ENCODE measurements around the gene SLC25A43. TPM values are rescaled to one million over a fixed set of nuclear protein-coding genes. Genes with fewer than 3 reads are reported as not detected.

The SLC25A43 gene
- total RNA-seq, 4 donors from 2014 or later: 23.1 to 31.1 (median 27.6) TPM

DNA sequence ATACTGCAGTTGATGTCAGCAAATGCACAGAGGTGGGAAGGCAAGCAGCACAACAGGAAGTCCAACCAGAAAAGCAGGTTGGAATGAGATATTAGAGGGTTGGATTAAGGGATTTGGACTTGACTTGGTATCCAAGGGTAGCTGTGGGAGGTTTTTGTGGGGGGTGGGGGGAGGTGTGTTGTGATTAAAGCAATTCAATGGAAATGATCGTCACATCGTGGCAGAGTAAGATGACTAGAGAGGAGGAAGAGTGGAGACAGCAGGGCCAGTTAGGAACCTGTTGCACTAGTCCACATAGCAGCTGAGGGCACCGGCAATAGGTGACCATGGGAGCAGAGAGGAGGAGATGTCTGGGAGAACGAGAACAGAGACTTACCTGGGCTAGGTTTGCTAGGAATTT lies 2.4 kb downstream of the SLC25A43 start:
- H3K9me3 ChIP-seq: no peaks in the 10 kb centered on the region
- no peak for TF ChIP-seq POLR2A (IDR thresholded peaks at IDR 0.05)
- TF ChIP-seq, protein P1, sequence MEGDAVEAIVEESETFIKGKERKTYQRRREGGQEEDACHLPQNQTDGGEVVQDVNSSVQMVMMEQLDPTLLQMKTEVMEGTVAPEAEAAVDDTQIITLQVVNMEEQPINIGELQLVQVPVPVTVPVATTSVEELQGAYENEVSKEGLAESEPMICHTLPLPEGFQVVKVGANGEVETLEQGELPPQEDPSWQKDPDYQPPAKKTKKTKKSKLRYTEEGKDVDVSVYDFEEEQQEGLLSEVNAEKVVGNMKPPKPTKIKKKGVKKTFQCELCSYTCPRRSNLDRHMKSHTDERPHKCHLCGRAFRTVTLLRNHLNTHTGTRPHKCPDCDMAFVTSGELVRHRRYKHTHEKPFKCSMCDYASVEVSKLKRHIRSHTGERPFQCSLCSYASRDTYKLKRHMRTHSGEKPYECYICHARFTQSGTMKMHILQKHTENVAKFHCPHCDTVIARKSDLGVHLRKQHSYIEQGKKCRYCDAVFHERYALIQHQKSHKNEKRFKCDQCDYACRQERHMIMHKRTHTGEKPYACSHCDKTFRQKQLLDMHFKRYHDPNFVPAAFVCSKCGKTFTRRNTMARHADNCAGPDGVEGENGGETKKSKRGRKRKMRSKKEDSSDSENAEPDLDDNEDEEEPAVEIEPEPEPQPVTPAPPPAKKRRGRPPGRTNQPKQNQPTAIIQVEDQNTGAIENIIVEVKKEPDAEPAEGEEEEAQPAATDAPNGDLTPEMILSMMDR (IDR thresholded peaks at IDR 0.05): no peak
- H3K27ac ChIP-seq: no peak overlapping the region

DNA sequence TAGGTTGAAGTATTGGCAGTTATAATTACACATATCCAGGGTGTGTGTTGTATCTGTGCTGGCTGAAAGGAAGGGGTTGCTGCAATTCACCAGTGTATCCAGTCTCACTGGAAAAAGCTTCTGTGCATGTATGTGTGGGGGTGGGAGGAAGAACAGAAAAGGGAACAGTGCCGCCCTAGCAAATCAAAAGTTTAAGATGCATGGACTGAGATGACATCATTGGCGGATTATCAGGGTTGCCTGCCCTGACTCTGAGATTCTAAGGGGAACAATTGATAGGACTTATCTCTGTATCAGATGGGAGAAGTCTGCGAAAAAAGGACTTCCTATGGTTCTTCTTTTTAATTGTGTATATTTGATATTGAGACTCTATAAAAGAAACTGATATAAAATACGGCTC lies 3.5 kb downstream of the SLC25A43 start:
- no peak for TF ChIP-seq POLR2A (IDR thresholded peaks at IDR 0.05)
- TF ChIP-seq, protein P1 (IDR thresholded peaks at IDR 0.05): no peak
- H3K4me3 ChIP-seq: no peak overlapping the region
- H3K9me3 ChIP-seq: no peaks in the 10 kb centered on the region
- DNase-seq: no peak
- H3K36me3 ChIP-seq: no peaks in the 10 kb centered on the region
- H3K27ac ChIP-seq: no peak overlapping the region
- H3K4me1 ChIP-seq: no peaks in the 10 kb centered on the region
- H3K27me3 ChIP-seq: no peaks in the 10 kb centered on the region

More for the DNA sequence above, 2.4 kb downstream of the SLC25A43 start:
- H3K4me1 ChIP-seq: no peaks in the 10 kb centered on the region
- DNase-seq: no peak
- no peak overlapping the region for H3K4me3 ChIP-seq
- H3K36me3 ChIP-seq: no peaks in the 10 kb centered on the region
- H3K27me3 ChIP-seq: no peaks in the 10 kb centered on the region

- Histone ChIP-seq H3K27me3 (no peaks in the 10 kb centered on the region), H3K27ac (no peak overlapping the region), H3K4me1 (no peaks in the 10 kb centered on the region), H3K9me3 (no peaks in the 10 kb centered on the region), H3K36me3 (no peaks in the 10 kb centered on the region), H3K4me3 (no peak overlapping the region)
- TF ChIP-seq, protein P1 (IDR thresholded peaks at IDR 0.05): no peak
- TF ChIP-seq POLR2A (IDR thresholded peaks at IDR 0.05): no peak
- DNase-seq: no peak
Observed at GRCh38 chrX:119406776-119407175, 7.6 kb downstream of the SLC25A43 start.

- Histone ChIP-seq H3K27me3 (no peaks in the 10 kb centered on the region), H3K27ac (no peak overlapping the region), H3K9me3 (no peaks in the 10 kb centered on the region), H3K4me1 (no peaks in the 10 kb centered on the region), H3K36me3 (no peaks in the 10 kb centered on the region), H3K4me3 (no peak overlapping the region)
- TF ChIP-seq, protein P1 (IDR thresholded peaks at IDR 0.05): no peak
- TF ChIP-seq POLR2A (IDR thresholded peaks at IDR 0.05): no peak
- DNase-seq: no peak
Observed at GRCh38 chrX:119407681-119408080, 8.5 kb downstream of the SLC25A43 start.

DNA sequence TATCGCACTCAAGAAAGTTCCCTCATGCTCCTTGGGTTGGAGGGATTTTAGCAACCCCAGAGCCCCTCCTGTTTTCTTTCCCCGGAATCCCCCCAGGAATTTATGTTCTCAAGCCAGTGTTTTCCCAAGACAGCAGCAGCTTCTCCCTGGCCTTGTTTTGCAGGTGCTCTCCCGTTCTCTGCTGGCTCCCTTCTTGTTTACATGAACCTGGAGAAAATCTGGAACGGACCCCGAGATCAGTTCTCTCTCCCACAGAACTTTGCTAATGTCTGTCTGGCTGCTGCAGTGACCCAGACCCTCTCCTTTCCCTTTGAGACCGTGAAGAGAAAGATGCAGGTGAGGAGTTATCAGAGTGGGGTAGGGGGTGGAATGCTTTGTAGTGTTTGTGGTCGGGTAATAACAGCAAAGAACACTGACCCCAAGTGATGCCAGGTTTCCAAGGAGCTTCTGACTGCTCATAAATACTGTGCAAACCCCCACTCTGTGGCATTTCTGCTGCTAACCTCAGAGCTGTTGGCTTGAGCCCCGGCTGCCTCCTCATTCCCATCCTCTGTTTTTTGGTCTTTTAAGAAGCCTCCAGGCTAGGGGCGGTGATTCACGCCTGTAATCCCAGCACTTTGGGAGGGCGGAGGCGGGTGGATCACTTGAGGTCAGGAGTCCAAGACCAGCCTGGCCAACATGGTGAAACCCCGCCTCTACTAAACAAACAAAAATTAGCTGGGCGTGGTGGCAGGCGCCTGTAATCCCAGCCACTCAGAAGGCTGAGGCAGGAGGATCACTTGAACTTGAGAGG lies 11.1 kb downstream of the SLC25A43 start:
- no peaks in the 10 kb centered on the region for H3K27me3 ChIP-seq
- H3K9me3 ChIP-seq: no peaks in the 10 kb centered on the region
- no peaks in the 10 kb centered on the region for H3K36me3 ChIP-seq
- H3K27ac ChIP-seq: peak overlapping the region in 2 of 4 donors; percentile 69 to 70
- TF ChIP-seq POLR2A (IDR thresholded peaks at IDR 0.05): peak in 1 of 2 donors; percentile 38
- TF ChIP-seq, protein P1 (IDR thresholded peaks at IDR 0.05): no peak
- peak in 2 of 3 donors; percentile 74 to 79 for DNase-seq
- H3K4me3 ChIP-seq: no peak overlapping the region
- no peaks in the 10 kb centered on the region for H3K4me1 ChIP-seq
